OCI-LY7 (cell line): ENCODE measurements around the gene NXF1. TPM values are rescaled to one million over a fixed set of nuclear protein-coding genes. Genes with fewer than 3 reads are reported as not detected.
A peak's percentile ranks its signal among the peaks of the same experiment; 100 is the strongest.

Experiments used
- Bru-seq: library from RNA; stranded (reverse); fragments of 400-500 nt; gene quantifications from one replicate; lab custom pipeline; 2021; lab: Mats Ljungman, UMichigan
- BruChase-seq, 2 experiments: library from RNA; stranded (reverse); fragments of 400-500 nt; gene quantifications; one replicate each; lab custom pipeline; 2021; lab: Mats Ljungman, UMichigan
- BruUV-seq: library from RNA; stranded (reverse); fragments of 400-500 nt; replicated peaks from 2 replicates; lab custom pipeline; 2021; lab: Mats Ljungman, UMichigan
- CTCF ChIA-PET: fragments of 300-600 bp; sonication (Branson Sonifier 250); formaldehyde crosslinking; loops from one replicate; lab custom pipeline; 2022; ENCODE audit warnings: antibody characterized with exemption; ENCODE audit not compliant: unreplicated experiment; lab: Charles Lee
- POLR2A ChIA-PET: fragments of 300-600 bp; sonication (Branson Sonifier 250); formaldehyde crosslinking; loops from one replicate; lab custom pipeline; 2022; ENCODE audit warnings: antibody characterized with exemption; lab: Charles Lee
- DNase-seq: peaks from one replicate; pipeline ENCODE4 v3.0.0-alpha.2; 2015; ENCODE audit warnings: low spot score
- H2AFZ ChIP-seq: fragments of 200-600 bp; sonication (generic), shearing (Covaris generic); 2 replicates; pipeline ENCODE4 v1.6.1; 2014; ENCODE audit warnings: mild to moderate bottlenecking, antibody characterized with exemption, low read length, moderate library complexity
- H3K27ac ChIP-seq: fragments of 200-600 bp; sonication (generic); 2 replicates; pipeline ENCODE4 v1.5.1; 2014; ENCODE audit warnings: mixed run types, low read depth, mild to moderate bottlenecking, moderate library complexity, low read length, inconsistent platforms; ENCODE audit not compliant: poor library complexity, severe bottlenecking
- H3K36me3 ChIP-seq: fragments of 200-600 bp; sonication (generic); 2 replicates; pipeline ENCODE4 v1.6.1; 2014; ENCODE audit warnings: mild to moderate bottlenecking, antibody characterized with exemption, low read length, moderate library complexity, mixed read lengths; ENCODE audit not compliant: insufficient read depth
- H3K4me1 ChIP-seq: fragments of 200-600 bp; sonication (generic); 2 replicates; pipeline ENCODE4 v1.5.1; 2014; ENCODE audit warnings: mild to moderate bottlenecking, low read length; ENCODE audit not compliant: insufficient read depth, poor library complexity, severe bottlenecking
- H3K4me2 ChIP-seq: fragments of 200-600 bp; sonication (generic); 2 replicates; pipeline ENCODE4 v1.6.1; 2014; ENCODE audit warnings: mild to moderate bottlenecking, low read length
- H3K4me3 ChIP-seq: fragments of 200-600 bp; sonication (generic); 2 replicates; pipeline ENCODE4 v1.5.1; 2014; ENCODE audit warnings: mild to moderate bottlenecking, low read depth, low read length; ENCODE audit not compliant: poor library complexity, severe bottlenecking
- H3K79me2 ChIP-seq: fragments of 200-600 bp; sonication (generic); 2 replicates; pipeline ENCODE4 v1.6.1; 2016; ENCODE audit warnings: low read depth, mild to moderate bottlenecking, low read length, moderate library complexity, mixed read lengths; ENCODE audit not compliant: insufficient read depth
- H3K9me2 ChIP-seq: fragments of 200-600 bp; sonication (generic); 2 replicates; pipeline ENCODE4 v1.6.1; 2016; ENCODE audit warnings: mild to moderate bottlenecking, low read length, mixed read lengths; ENCODE audit not compliant: insufficient read depth
- H3K9me3 ChIP-seq: fragments of 200-600 bp; sonication (generic); 2 replicates; pipeline ENCODE4 v1.6.1; 2014; ENCODE audit warnings: mild to moderate bottlenecking, mixed run types, low read length, mixed read lengths
- H4K20me1 ChIP-seq: fragments of 200-600 bp; sonication (generic); 2 replicates; pipeline ENCODE4 v1.6.1; 2014; ENCODE audit warnings: mild to moderate bottlenecking, antibody characterized with exemption, low read length, moderate library complexity, mixed read lengths; ENCODE audit not compliant: insufficient read depth
- CTCF ChIP-seq: fragments of 200-600 bp; sonication (generic); conservative IDR thresholded peaks from 2 replicates; pipeline ENCODE4 v1.5.1; 2014; ENCODE audit warnings: mild to moderate bottlenecking, antibody characterized with exemption, low read length, moderate library complexity, mixed read lengths
- EZH2phosphoT487 ChIP-seq: fragments of 200-600 bp; sonication (generic); IDR thresholded peaks from 2 replicates; pipeline ENCODE4 v1.6.1; 2018; ENCODE audit warnings: low read depth, borderline replicate concordance, mild to moderate bottlenecking, mixed run types, antibody characterized with exemption, low read length, moderate library complexity, mixed read lengths
- intact Hi-C: fragments of 100-400 bp; cut with micrococcal nuclease; formaldehyde crosslinking; loops from one replicate; pipeline ENCODE4 v1.10.0; 2022; ENCODE audit not compliant: unreplicated experiment
- long read RNA-seq: library from polyadenylated mRNA; stranded (forward); transcript quantifications from one replicate; pipeline ENCODE4 v2.0.0, GENCODE V29; 2022
- total RNA-seq, 2 experiments: library from RNA; depleted of rRNA in 1 of 2; stranded (reverse); fragments of >200 nt in 1 of 2; shearing (Covaris generic) in 1 of 2; gene quantifications; 2 replicates each; pipeline ENCODE4 v1.2.3, GENCODE V29; 2014 to 2022

The NXF1 gene
- total RNA-seq (2014; rRNA removed; shearing (Covaris generic)) (35.1 and 53.3 TPM in 2 replicates), total RNA-seq (2022) (50.5 and 62.0 TPM in 2 replicates), Bru-seq, nascent RNA (percentile 70 among the genes with signal in this experiment), BruChase-seq, experiment 1, labeled RNA remaining after a 6-hour chase (percentile 83 among the genes with signal in this experiment), BruChase-seq, experiment 2, labeled RNA remaining after a 2-hour chase (percentile 91 among the genes with signal in this experiment)
- long read RNA-seq, transcript NXF1-201 (21 exons, 2,346 nt), result major isoform, 31 of 42 reads
- long read RNA-seq, partial matches to known transcripts, result 4 of 42 reads
- long read RNA-seq, other reads (novel, unspliced or antisense), result 7 of 42 reads

DNA sequence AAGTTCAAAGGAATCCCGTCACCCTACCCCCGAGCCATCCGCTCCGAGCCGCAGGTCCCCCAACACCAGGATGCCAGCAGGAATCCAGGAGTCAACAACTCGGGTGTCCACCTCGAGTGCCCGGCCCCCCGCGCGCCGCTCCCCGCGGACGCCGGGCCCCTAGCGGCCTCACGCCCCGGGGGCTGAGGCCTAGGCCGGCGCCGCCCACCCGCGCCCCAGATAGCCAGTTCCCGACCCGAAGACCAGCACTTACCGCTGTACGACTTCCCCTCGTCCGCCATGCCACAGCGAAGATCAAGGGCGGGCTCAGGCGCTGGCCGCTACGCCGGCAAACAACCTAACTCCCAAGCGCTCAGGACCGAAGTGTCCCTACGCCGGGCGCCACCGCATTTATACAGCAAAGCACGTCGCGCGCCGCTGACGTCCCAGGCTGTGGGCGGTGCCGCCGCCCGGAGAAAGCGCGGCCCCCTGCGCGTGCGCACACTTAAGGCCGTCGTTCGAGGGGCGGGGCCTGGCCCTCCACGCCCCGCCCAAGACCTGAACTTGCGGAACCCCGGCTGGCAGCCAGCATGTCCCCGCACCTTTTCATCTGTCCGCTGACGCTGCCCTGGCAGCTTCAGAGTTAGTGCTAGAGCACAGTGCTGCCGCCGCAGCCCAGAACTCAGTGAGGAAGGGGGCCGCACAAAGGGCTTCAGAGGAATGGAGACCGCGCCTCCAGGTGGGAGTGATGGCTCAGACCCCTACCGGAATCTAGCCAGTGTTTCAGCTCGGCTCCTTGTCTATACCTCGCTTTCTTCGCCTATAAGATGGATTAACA is at the start of gene NXF1:
TSS of gene NXF1 (minus strand) at position 365 of the 817 bp plus-strand sequence. CDS start at position 281, 84 bp downstream.
- BruUV-seq, result no TSS peak
- peak within 1 kb of the TSS; percentile 70 for H2AFZ ChIP-seq
- POLR2A ChIA-PET, result interaction anchor here (0.8 to 1.9 kb wide), 12 partner anchors 9 to 214 kb away, joined by 3 to 11 read pairs (median 5); partner anchors contain the start of genes C11orf98, CSKMT, TAF6L and TUT1

GRCh38 chr11:62854013-62854824 is 49.0 kb upstream of the NXF1 start:
- intact Hi-C loops, result no loop called here
- Histone ChIP-seq H3K36me3 (peaks cover 70% of the 10 kb centered on the region), H3K9me3 (no peaks in the 10 kb centered on the region), H4K20me1 (peaks cover 52% of the 10 kb centered on the region), H3K4me2 (peak overlapping the region; percentile 99), H3K27ac (peak overlapping the region; percentile 92), H3K79me2 (peaks cover 71% of the 10 kb centered on the region), H3K4me3 (peak overlapping the region; percentile 94), H3K4me1 (peaks cover 31% of the 10 kb centered on the region), H3K9me2 (no peaks in the 10 kb centered on the region), H2AFZ (no peak overlapping the region)
- no peak for TF ChIP-seq CTCF
- no peak for TF ChIP-seq EZH2phosphoT487
- ChIA-PET POLR2A (interaction anchor here (0.5 to 5.1 kb wide), 17 partner anchors 8 to 263 kb away, joined by 3 to 70 read pairs (median 4); partner anchors contain the start of genes C11orf98, CSKMT, LBHD1 and NXF1), CTCF (interaction anchor here (1.0 kb wide), 1 partner anchor 12 kb away, joined by 3 read pairs; no protein-coding TSS in a partner anchor)
- DNase-seq, result peak; percentile 49
- BruUV-seq, result no TSS peak

More for the DNA sequence above, at the start of gene NXF1:
- no peak for TF ChIP-seq EZH2phosphoT487
- TF ChIP-seq CTCF, result 0 out of 2 replicates have a peak, but pooled peaks have one; percentile 27
- Histone ChIP-seq H3K4me3 (peak within 1 kb of the TSS; percentile 89), H3K9me2 (no peaks in the 10 kb centered on the region), H3K4me1 (peaks cover 31% of the 10 kb centered on the region), H3K36me3 (peaks cover 32% of the 10 kb centered on the region), H3K79me2 (peaks cover 23% of the 10 kb centered on the region), H3K4me2 (peak within 1 kb of the TSS; percentile 98), H4K20me1 (peaks cover 8% of the 10 kb centered on the region; the same call in 1 of the 2 replicates), H3K9me3 (no peaks in the 10 kb centered on the region), H3K27ac (peak within 1 kb of the TSS; percentile 77)
- intact Hi-C loops, result loop anchor here (1.0 to 2.0 kb wide), 3 partner anchors 18 to 57 kb away; partner anchors contain the start of genes TMEM179B and WDR74
- DNase-seq, result peak; percentile 97
- CTCF ChIA-PET, result interaction anchor here (0.9 to 1.1 kb wide), 3 partner anchors 11 to 36 kb away, joined by 3 to 4 read pairs (median 3); no protein-coding TSS in a partner anchor
